ENCODE results near the gene HEXIM2. TPM values are rescaled to one million over a fixed set of nuclear protein-coding genes. Genes with fewer than 3 reads are reported as not detected.

Gene HEXIM2
- total RNA-seq, 1 donor from 2014 or later: 8.4 TPM

- peak overlapping the region; percentile 94 for H3K4me3 Mint-ChIP-seq (ENCODE audit: unreplicated experiment)
- H3K36me3 Mint-ChIP-seq (ENCODE audit: unreplicated experiment): no peaks in the 10 kb centered on the region
- H3K4me1 Mint-ChIP-seq (ENCODE audit: low read depth, unreplicated experiment): no peaks in the 10 kb centered on the region
- TF ChIP-seq CTCF (IDR thresholded peaks at IDR 0.05; ENCODE audit: partially characterized antibody, unreplicated experiment): no peak
- DNase-seq: peak; percentile 89
- peak overlapping the region; percentile 97 for H3K27ac Mint-ChIP-seq (ENCODE audit: unreplicated experiment)
- peaks cover 4% of the 10 kb centered on the region for H3K27me3 Mint-ChIP-seq (ENCODE audit: unreplicated experiment)
- H3K9me3 Mint-ChIP-seq (ENCODE audit: unreplicated experiment): peaks cover 3% of the 10 kb centered on the region
Observed at GRCh38 chr17:45160447-45161287, 1.0 kb upstream of the HEXIM2 start.

- Mint-ChIP-seq H3K4me3 (ENCODE audit: unreplicated experiment) (peak overlapping the region; percentile 94), H3K27me3 (ENCODE audit: unreplicated experiment) (peaks cover 4% of the 10 kb centered on the region), H3K36me3 (ENCODE audit: unreplicated experiment) (no peaks in the 10 kb centered on the region), H3K4me1 (ENCODE audit: low read depth, unreplicated experiment) (no peaks in the 10 kb centered on the region), H3K9me3 (ENCODE audit: unreplicated experiment) (peaks cover 3% of the 10 kb centered on the region), H3K27ac (ENCODE audit: unreplicated experiment) (peak overlapping the region; percentile 97)
- no peak for DNase-seq
- TF ChIP-seq CTCF (IDR thresholded peaks at IDR 0.05; ENCODE audit: partially characterized antibody, unreplicated experiment): no peak
Observed at GRCh38 chr17:45162025-45162687, 481 bp downstream of the HEXIM2 start.

- TF ChIP-seq CTCF (IDR thresholded peaks at IDR 0.05; ENCODE audit: partially characterized antibody, unreplicated experiment): no peak
- Mint-ChIP-seq H3K27me3 (ENCODE audit: unreplicated experiment) (peaks cover 4% of the 10 kb centered on the region), H3K27ac (ENCODE audit: unreplicated experiment) (no peak overlapping the region), H3K36me3 (ENCODE audit: unreplicated experiment) (no peaks in the 10 kb centered on the region), H3K4me3 (ENCODE audit: unreplicated experiment) (no peak overlapping the region), H3K4me1 (ENCODE audit: low read depth, unreplicated experiment) (no peaks in the 10 kb centered on the region), H3K9me3 (ENCODE audit: unreplicated experiment) (peaks cover 3% of the 10 kb centered on the region)
- no peak for DNase-seq
Observed at GRCh38 chr17:45164734-45165269, 3.1 kb downstream of the HEXIM2 start.

- H3K4me3 Mint-ChIP-seq (ENCODE audit: unreplicated experiment): no peak overlapping the region
- peaks cover 5% of the 10 kb centered on the region for H3K4me1 Mint-ChIP-seq (ENCODE audit: low read depth, unreplicated experiment)
- no peaks in the 10 kb centered on the region for H3K27me3 Mint-ChIP-seq (ENCODE audit: unreplicated experiment)
- no peak for TF ChIP-seq CTCF (IDR thresholded peaks at IDR 0.05; ENCODE audit: partially characterized antibody, unreplicated experiment)
- H3K36me3 Mint-ChIP-seq (ENCODE audit: unreplicated experiment): no peaks in the 10 kb centered on the region
- H3K27ac Mint-ChIP-seq (ENCODE audit: unreplicated experiment): no peak overlapping the region
- no peak for DNase-seq
- H3K9me3 Mint-ChIP-seq (ENCODE audit: unreplicated experiment): no peaks in the 10 kb centered on the region
Observed at GRCh38 chr17:45168991-45169752, 7.5 kb downstream of the HEXIM2 start.

All from glutamatergic neuron (in vitro differentiated cells).